ACC112 (cell line): ENCODE results near the gene CCR5.
A peak's percentile ranks its signal among the peaks of the same experiment; 100 is the strongest.

Experiments used
- H2AFZ ChIP-seq: fragments of 200-600 bp; sonication (generic); one replicate; pipeline ENCODE4 v1.6.0; 2017; ENCODE audit warnings: antibody characterized with exemption, low read length; ENCODE audit not compliant: unreplicated experiment
- H3K27ac ChIP-seq: fragments of 200-600 bp; sonication (generic); 2 replicates; pipeline ENCODE4 v1.5.1; 2014; ENCODE audit warnings: low read depth, mild to moderate bottlenecking, antibody characterized with exemption, low read length, moderate library complexity
- H3K27me3 ChIP-seq: fragments of 200-600 bp; sonication (generic); 2 replicates; pipeline ENCODE4 v1.6.1; 2014; ENCODE audit warnings: mild to moderate bottlenecking, antibody characterized with exemption, low read length, moderate library complexity, mixed read lengths; ENCODE audit not compliant: insufficient read depth
- H3K36me3 ChIP-seq: fragments of 200-600 bp; sonication (generic); 2 replicates; pipeline ENCODE4 v1.6.1; 2016; ENCODE audit warnings: mild to moderate bottlenecking, antibody characterized with exemption, low read length, moderate library complexity, mixed read lengths; ENCODE audit not compliant: insufficient read depth
- H3K4me1 ChIP-seq: fragments of 200-600 bp; sonication (generic); one replicate; pipeline ENCODE4 v1.6.1; 2016; ENCODE audit warnings: low read length, mixed read lengths; ENCODE audit not compliant: insufficient read depth, unreplicated experiment, control insufficient read depth
- H3K4me3 ChIP-seq: fragments of 200-600 bp; sonication (generic); 2 replicates; pipeline ENCODE4 v1.5.1; 2014; ENCODE audit warnings: mild to moderate bottlenecking, low read depth, low read length
- H3K79me2 ChIP-seq: fragments of 200-600 bp; sonication (generic); one replicate; pipeline ENCODE4 v1.6.0; 2016; ENCODE audit warnings: low read length; ENCODE audit not compliant: control insufficient read depth, unreplicated experiment, insufficient read depth

The CCR5 gene

GRCh38 chr3:46371519-46372340 lies 984 bp downstream of the CCR5 start:
- Histone ChIP-seq H3K27me3 (peaks cover 81% of the 10 kb centered on the region), H3K27ac (no peak overlapping the region)

DNA sequence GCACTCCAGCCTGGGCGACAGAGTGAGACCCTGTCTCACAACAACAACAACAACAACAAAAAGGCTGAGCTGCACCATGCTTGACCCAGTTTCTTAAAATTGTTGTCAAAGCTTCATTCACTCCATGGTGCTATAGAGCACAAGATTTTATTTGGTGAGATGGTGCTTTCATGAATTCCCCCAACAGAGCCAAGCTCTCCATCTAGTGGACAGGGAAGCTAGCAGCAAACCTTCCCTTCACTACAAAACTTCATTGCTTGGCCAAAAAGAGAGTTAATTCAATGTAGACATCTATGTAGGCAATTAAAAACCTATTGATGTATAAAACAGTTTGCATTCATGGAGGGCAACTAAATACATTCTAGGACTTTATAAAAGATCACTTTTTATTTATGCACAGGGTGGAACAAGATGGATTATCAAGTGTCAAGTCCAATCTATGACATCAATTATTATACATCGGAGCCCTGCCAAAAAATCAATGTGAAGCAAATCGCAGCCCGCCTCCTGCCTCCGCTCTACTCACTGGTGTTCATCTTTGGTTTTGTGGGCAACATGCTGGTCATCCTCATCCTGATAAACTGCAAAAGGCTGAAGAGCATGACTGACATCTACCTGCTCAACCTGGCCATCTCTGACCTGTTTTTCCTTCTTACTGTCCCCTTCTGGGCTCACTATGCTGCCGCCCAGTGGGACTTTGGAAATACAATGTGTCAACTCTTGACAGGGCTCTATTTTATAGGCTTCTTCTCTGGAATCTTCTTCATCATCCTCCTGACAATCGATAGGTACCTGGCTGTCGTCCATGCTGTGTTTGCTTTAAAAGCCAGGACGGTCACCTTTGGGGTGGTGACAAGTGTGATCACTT lies 2.0 kb downstream of the CCR5 start:
- Histone ChIP-seq H3K36me3 (no peaks in the 10 kb centered on the region), H3K27ac (no peak overlapping the region)

More at GRCh38 chr3:46371519-46372340, 984 bp downstream of the CCR5 start:
- Histone ChIP-seq H3K36me3 (no peaks in the 10 kb centered on the region), H3K4me1 (no peaks in the 10 kb centered on the region), H3K4me3 (no peak overlapping the region), H3K79me2 (no peaks in the 10 kb centered on the region), H2AFZ (no peak overlapping the region)

DNA sequence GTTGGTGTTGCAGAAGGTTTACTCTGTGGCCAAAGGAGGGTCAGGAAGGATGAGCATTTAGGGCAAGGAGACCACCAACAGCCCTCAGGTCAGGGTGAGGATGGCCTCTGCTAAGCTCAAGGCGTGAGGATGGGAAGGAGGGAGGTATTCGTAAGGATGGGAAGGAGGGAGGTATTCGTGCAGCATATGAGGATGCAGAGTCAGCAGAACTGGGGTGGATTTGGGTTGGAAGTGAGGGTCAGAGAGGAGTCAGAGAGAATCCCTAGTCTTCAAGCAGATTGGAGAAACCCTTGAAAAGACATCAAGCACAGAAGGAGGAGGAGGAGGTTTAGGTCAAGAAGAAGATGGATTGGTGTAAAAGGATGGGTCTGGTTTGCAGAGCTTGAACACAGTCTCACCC lies 4.0 kb downstream of the CCR5 start:
- Histone ChIP-seq H2AFZ (no peak overlapping the region), H3K4me1 (no peaks in the 10 kb centered on the region), H3K4me3 (no peak overlapping the region), H3K79me2 (no peaks in the 10 kb centered on the region), H3K36me3 (no peaks in the 10 kb centered on the region), H3K27me3 (peaks cover 53% of the 10 kb centered on the region), H3K27ac (no peak overlapping the region)

More for the DNA sequence above, 2.0 kb downstream of the CCR5 start:
- peaks cover 71% of the 10 kb centered on the region for H3K27me3 ChIP-seq
- H3K79me2 ChIP-seq = no peaks in the 10 kb centered on the region
- no peak overlapping the region for H3K4me3 ChIP-seq
- H3K4me1 ChIP-seq = no peaks in the 10 kb centered on the region
- H2AFZ ChIP-seq = no peak overlapping the region

- H3K27ac ChIP-seq = no peak overlapping the region
- H2AFZ ChIP-seq = no peak overlapping the region
- H3K36me3 ChIP-seq = no peaks in the 10 kb centered on the region
- peaks cover 49% of the 10 kb centered on the region for H3K27me3 ChIP-seq
- no peak overlapping the region for H3K4me3 ChIP-seq
- H3K79me2 ChIP-seq = no peaks in the 10 kb centered on the region
- H3K4me1 ChIP-seq = no peaks in the 10 kb centered on the region
Measured at GRCh38 chr3:46375218-46375617, 4.5 kb downstream of the CCR5 start.

DNA sequence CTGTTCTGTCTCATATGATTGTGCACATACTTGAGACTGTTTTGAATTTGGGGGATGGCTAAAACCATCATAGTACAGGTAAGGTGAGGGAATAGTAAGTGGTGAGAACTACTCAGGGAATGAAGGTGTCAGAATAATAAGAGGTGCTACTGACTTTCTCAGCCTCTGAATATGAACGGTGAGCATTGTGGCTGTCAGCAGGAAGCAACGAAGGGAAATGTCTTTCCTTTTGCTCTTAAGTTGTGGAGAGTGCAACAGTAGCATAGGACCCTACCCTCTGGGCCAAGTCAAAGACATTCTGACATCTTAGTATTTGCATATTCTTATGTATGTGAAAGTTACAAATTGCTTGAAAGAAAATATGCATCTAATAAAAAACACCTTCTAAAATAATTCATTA lies 5.1 kb downstream of the CCR5 start:
- Histone ChIP-seq H3K27me3 (peaks cover 43% of the 10 kb centered on the region), H3K4me3 (no peak overlapping the region), H3K4me1 (no peaks in the 10 kb centered on the region), H2AFZ (no peak overlapping the region), H3K27ac (no peak overlapping the region), H3K36me3 (no peaks in the 10 kb centered on the region), H3K79me2 (no peaks in the 10 kb centered on the region)

DNA sequence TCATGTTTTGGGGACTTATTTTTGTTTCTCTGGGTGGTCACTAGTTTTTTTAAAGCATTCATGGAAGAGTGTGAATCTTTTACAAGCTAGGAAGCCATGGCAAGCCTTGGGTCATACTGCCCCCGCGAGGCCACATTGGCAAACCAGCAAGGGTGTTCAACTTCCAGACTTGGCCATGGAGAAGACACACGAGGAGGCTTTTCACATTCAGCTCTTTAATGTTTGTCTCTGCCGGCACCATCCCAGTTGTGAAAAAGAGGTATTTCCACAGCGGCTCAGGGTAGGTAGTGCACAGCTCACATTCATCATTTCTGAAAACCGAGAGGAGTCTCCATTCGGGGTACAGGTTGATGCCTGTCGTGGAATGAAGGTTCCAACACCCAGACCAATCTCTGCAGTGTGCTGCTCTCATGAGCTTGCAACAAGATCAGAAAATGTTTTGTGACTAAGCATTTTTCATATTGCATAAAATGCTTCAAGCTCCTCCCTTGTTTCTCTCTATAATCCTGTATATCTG lies 7.7 kb downstream of the CCR5 start:
- Histone ChIP-seq H3K27ac (no peak overlapping the region), H3K27me3 (peaks cover 34% of the 10 kb centered on the region), H3K36me3 (no peaks in the 10 kb centered on the region), H3K4me3 (no peak overlapping the region), H3K4me1 (no peaks in the 10 kb centered on the region), H3K79me2 (no peaks in the 10 kb centered on the region), H2AFZ (no peak overlapping the region)

GRCh38 chr3:46380471-46381221 lies 9.9 kb downstream of the CCR5 start:
- no peaks in the 10 kb centered on the region for H3K4me1 ChIP-seq
- H3K36me3 ChIP-seq = no peaks in the 10 kb centered on the region
- H3K27ac ChIP-seq = no peak overlapping the region
- peaks cover 26% of the 10 kb centered on the region for H3K27me3 ChIP-seq
- H2AFZ ChIP-seq = peak overlapping the region; percentile 59
- peak overlapping the region; percentile 27; the same call in 1 of the 2 replicates for H3K4me3 ChIP-seq
- no peaks in the 10 kb centered on the region for H3K79me2 ChIP-seq

DNA sequence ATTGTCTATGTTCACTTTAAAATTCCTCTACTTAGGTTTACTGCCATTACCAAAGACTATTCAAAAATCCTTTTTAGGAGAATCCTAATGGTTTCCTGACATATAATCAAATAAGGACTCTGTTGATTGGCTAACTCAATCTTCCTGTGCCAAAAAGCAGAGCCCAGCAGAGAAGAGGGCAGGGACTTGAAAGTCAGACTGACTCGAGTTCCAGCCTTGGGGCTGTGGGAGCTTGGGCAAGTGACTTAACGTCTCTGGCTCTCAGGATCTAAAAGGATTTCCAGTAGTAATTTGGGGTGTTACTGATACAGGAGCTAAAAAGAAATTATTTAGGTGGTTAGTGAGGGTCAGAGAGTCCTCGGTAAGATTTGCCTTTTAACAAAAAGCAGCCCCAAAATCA lies 10.9 kb downstream of the CCR5 start:
- H3K36me3 ChIP-seq = no peaks in the 10 kb centered on the region

GRCh38 chr3:46383211-46383950 lies 12.6 kb downstream of the CCR5 start:
- Histone ChIP-seq H3K4me3 (no peak overlapping the region), H3K79me2 (no peaks in the 10 kb centered on the region), H3K4me1 (no peaks in the 10 kb centered on the region), H3K27me3 (peaks cover 22% of the 10 kb centered on the region), H3K27ac (no peak overlapping the region), H3K36me3 (no peaks in the 10 kb centered on the region), H2AFZ (no peak overlapping the region)

More for the DNA sequence above, 10.9 kb downstream of the CCR5 start:
- no peak overlapping the region for H3K4me3 ChIP-seq
- peaks cover 22% of the 10 kb centered on the region for H3K27me3 ChIP-seq
- no peak overlapping the region for H2AFZ ChIP-seq
- no peak overlapping the region for H3K27ac ChIP-seq
- no peaks in the 10 kb centered on the region for H3K4me1 ChIP-seq
- H3K79me2 ChIP-seq = no peaks in the 10 kb centered on the region

DNA sequence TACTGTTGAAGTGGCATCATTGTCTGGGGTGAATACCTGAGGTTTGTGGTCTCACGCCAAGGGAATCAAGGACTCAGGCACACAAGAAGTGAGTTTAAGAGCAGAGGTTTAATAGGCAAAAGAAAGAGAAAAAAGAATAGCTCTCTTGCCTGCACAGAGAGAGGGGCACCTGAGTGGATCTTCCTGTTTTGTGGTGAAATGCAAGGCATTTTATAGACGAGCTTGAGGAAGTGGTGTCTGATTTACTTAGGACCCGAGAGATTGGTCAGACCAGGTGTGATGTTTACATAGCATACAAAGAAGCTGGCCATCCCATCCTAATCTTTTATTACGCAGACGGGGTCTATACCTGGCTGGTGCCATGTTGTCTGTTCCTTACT lies 13.2 kb downstream of the CCR5 start:
- Histone ChIP-seq H2AFZ (no peak overlapping the region), H3K36me3 (no peaks in the 10 kb centered on the region), H3K79me2 (no peaks in the 10 kb centered on the region), H3K4me3 (no peak overlapping the region), H3K27me3 (peaks cover 22% of the 10 kb centered on the region), H3K4me1 (no peaks in the 10 kb centered on the region), H3K27ac (no peak overlapping the region)
